Trophoblast cell (in vitro differentiated cells and primary cell): ENCODE data around the gene PSG6.
A peak's percentile ranks its signal among the peaks of the same experiment; 100 is the strongest.
"Not testable (repeated sequence)": the region's sequence is repeated elsewhere in the genome, so short reads cannot be mapped to it uniquely, and the experiment has no call there.

Experiments used
- DNase-seq, 2 donors: peaks; one replicate each; pipeline ENCODE4 v3.0.0-alpha.2; 2016
- H2AFZ ChIP-seq: 2 replicates; pipeline ENCODE4 v1.6.1; 2013; ENCODE audit warnings: low read length, moderate library complexity, mild to moderate bottlenecking; ENCODE audit not compliant: insufficient read depth, poor library complexity
- H2AK5ac ChIP-seq: 2 replicates; pipeline ENCODE4 v1.6.1; 2013; ENCODE audit warnings: mild to moderate bottlenecking, low read length
- H2BK120ac ChIP-seq: 2 replicates; pipeline ENCODE4 v1.6.1; 2013; ENCODE audit warnings: low read length, mild to moderate bottlenecking, moderate library complexity; ENCODE audit not compliant: insufficient read depth, poor library complexity
- H2BK12ac ChIP-seq: 2 replicates; pipeline ENCODE4 v1.6.1; 2013; ENCODE audit warnings: mild to moderate bottlenecking, low read length, moderate library complexity
- H2BK5ac ChIP-seq: 2 replicates; pipeline ENCODE4 v1.6.1; 2013; ENCODE audit warnings: low read length, low read depth, moderate library complexity, mild to moderate bottlenecking; ENCODE audit not compliant: poor library complexity
- H3K14ac ChIP-seq: 2 replicates; pipeline ENCODE4 v1.6.1; 2013; ENCODE audit warnings: mild to moderate bottlenecking, low read length
- H3K18ac ChIP-seq: 2 replicates; pipeline ENCODE4 v1.6.1; 2013; ENCODE audit warnings: mild to moderate bottlenecking, low read length
- H3K23ac ChIP-seq: 2 replicates; pipeline ENCODE4 v1.6.1; 2013; ENCODE audit warnings: low read length
- H3K27ac ChIP-seq: 2 replicates; pipeline ENCODE4 v1.5.1; 2013; ENCODE audit warnings: low read depth, mild to moderate bottlenecking, inconsistent platforms, low read length, moderate library complexity
- H3K27me3 ChIP-seq: 2 replicates; pipeline ENCODE4 v1.6.1; 2013; ENCODE audit warnings: inconsistent platforms, mild to moderate bottlenecking, low read length, moderate library complexity; ENCODE audit not compliant: insufficient read depth
- H3K36me3 ChIP-seq, 2 experiments: 1 replicate in 1 of 2; 2 replicates in 1 of 2; pipeline ENCODE4 v1.6.1; 2013; ENCODE audit warnings: low read length in 2 of 2, mild to moderate bottlenecking in 2 of 2, moderate library complexity in 1 of 2; ENCODE audit not compliant: insufficient read depth in 2 of 2, control insufficient read depth in 1 of 2
- H3K4ac ChIP-seq: 2 replicates; pipeline ENCODE4 v1.6.1; 2013; ENCODE audit warnings: low read depth, mild to moderate bottlenecking, low read length, moderate library complexity
- H3K4me1 ChIP-seq, 2 experiments: 1 replicate in 1 of 2; 2 replicates in 1 of 2; pipeline ENCODE4 v1.6.1; 2013; ENCODE audit warnings: low read length in 2 of 2, mild to moderate bottlenecking in 2 of 2, moderate library complexity in 1 of 2; ENCODE audit not compliant: insufficient read depth in 2 of 2, control insufficient read depth in 1 of 2
- H3K4me2 ChIP-seq: 2 replicates; pipeline ENCODE4 v1.6.1; 2013; ENCODE audit warnings: inconsistent platforms, mild to moderate bottlenecking, low read length, moderate library complexity
- H3K4me3 ChIP-seq: 2 replicates; pipeline ENCODE4 v1.5.1; 2013; ENCODE audit warnings: mild to moderate bottlenecking, low read depth, low read length, inconsistent platforms
- H3K79me1 ChIP-seq: one replicate; pipeline ENCODE4 v1.6.1; 2013; ENCODE audit warnings: low read length
- H3K79me2 ChIP-seq: 2 replicates; pipeline ENCODE4 v1.6.1; 2013; ENCODE audit warnings: low read length, mild to moderate bottlenecking; ENCODE audit not compliant: control insufficient read depth, insufficient read depth, poor library complexity
- H3K9ac ChIP-seq: 2 replicates; pipeline ENCODE4 v1.6.1; 2013; ENCODE audit warnings: mild to moderate bottlenecking, low read length
- H3K9me3 ChIP-seq: 2 replicates; pipeline ENCODE4 v1.6.1; 2013; ENCODE audit warnings: low read depth, mild to moderate bottlenecking, control low read depth, inconsistent platforms, low read length; ENCODE audit not compliant: insufficient read depth
- H4K12ac ChIP-seq: 2 replicates; pipeline ENCODE4 v1.6.1; 2013; ENCODE audit warnings: low read depth, mild to moderate bottlenecking, low read length, moderate library complexity
- H4K8ac ChIP-seq: 2 replicates; pipeline ENCODE4 v1.6.1; 2013; ENCODE audit warnings: low read depth, mild to moderate bottlenecking, low read length, moderate library complexity
- H4K91ac ChIP-seq: one replicate; pipeline ENCODE4 v1.6.1; 2013; ENCODE audit warnings: low read depth, mild to moderate bottlenecking, low read length, moderate library complexity
- WGBS: extraction: QIAGEN DNeasy Blood & Tissue Kit; methylation state at CpG from one replicate; pipeline ENCODE4 v1.1.7; 2013; ENCODE audit warnings: missing lambda C conversion rate; ENCODE audit not compliant: insufficient read length, insufficient coverage; ENCODE audit errors: extremely low coverage; 5-methylcytosine and 5-hydroxymethylcytosine counted together

PSG6 gene

DNA sequence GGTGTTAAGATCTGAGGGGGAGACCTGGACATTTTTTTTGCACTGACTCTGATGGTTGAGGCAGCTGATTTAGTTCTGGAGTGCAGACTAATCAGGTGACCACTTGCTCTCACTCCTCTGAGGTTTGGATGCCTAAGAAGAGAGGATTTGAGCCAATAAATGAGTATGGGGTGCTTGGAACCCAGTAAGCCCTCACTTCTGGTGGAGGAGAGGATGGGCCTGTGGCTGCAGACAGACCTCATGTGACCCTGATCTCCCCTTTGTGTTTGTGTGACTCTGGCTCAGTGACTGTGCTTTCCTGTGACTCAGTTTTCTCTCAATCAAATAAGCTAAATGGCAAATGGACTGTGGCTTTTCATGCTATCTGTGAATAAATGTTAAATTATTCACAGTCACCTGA lies 16.5 kb upstream of the PSG6 start:
- H3K36me3 ChIP-seq, H3K27me3 ChIP-seq, H2BK5ac ChIP-seq: not testable (repeated sequence)

DNA sequence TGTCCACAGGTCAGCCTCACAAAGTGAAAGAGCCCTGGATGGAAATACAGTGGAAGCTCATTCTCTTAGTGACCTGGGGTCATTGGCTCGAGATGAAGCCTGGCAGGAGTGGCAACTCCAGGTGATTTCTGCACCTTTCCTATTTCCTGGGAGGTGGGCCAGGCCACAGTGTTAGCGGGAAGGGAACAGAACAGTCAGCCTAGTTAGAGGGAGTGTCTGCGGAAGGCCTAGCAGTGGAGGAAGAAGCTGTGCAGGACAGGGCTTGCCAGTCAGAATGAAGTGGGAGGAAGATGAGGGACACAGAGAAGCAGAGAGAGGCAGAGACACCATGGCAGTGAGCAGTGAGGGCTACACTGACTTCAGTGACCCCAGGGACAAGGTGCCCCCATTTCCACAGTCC lies 15.7 kb upstream of the PSG6 start:
- H3K23ac ChIP-seq, H3K18ac ChIP-seq, H3K9ac ChIP-seq, H2AFZ ChIP-seq, H2AK5ac ChIP-seq, H3K79me2 ChIP-seq, H3K4me1 ChIP-seq, H3K4me3 ChIP-seq, H3K27ac ChIP-seq, H2BK12ac ChIP-seq, H3K4ac ChIP-seq, H4K12ac ChIP-seq, H4K91ac ChIP-seq, H3K79me1 ChIP-seq, H3K4me2 ChIP-seq, DNase-seq, H4K8ac ChIP-seq, H3K14ac ChIP-seq, H3K36me3 ChIP-seq, H2BK5ac ChIP-seq, H3K27me3 ChIP-seq, H2BK120ac ChIP-seq: not testable (repeated sequence)
- no CpG with 5 or more reads among the region's 3 CpGs for WGBS
- H3K9me3 ChIP-seq = peaks cover 41% of the 10 kb centered on the region

More for the DNA sequence above, 16.5 kb upstream of the PSG6 start:
- H3K27ac ChIP-seq, H3K4ac ChIP-seq, H2BK12ac ChIP-seq, H3K4me1 ChIP-seq, H2AFZ ChIP-seq, H3K23ac ChIP-seq, H2AK5ac ChIP-seq, H3K79me1 ChIP-seq, H3K14ac ChIP-seq, DNase-seq, H3K4me3 ChIP-seq, H2BK120ac ChIP-seq, H4K91ac ChIP-seq, H3K79me2 ChIP-seq, H4K12ac ChIP-seq, H4K8ac ChIP-seq, H3K9ac ChIP-seq, H3K18ac ChIP-seq, H3K4me2 ChIP-seq: not testable (repeated sequence)
- H3K9me3 ChIP-seq = peaks cover 43% of the 10 kb centered on the region

DNA sequence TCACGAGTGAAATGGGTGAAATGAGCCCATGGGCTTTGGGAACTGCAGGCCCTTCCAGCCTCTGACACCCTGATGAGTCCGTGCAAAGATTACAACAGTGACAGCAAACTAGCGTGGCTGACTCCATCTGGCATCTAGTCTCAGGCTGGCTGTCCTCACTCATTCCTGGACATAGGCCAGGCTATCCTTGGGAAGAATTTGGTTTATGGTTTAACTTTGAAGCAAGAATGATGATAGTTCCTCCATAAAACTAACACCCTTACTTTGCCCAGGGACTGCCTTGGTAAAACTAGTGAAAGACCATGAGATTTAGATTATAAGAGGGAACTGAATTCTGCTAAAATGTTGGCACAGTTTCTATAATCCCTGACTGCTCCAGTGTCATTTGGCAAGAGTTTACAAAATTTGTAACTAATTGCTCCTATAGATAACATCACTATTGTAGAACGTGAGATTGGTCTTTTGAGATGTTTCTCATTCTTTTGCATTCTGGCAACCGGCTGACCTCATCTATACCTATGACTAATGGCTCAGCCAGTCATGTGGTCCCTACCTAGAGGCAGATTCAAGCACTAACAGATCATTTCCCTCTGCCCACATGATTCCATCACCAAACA lies 14.9 kb upstream of the PSG6 start:
- H4K91ac ChIP-seq, H3K18ac ChIP-seq, H3K27me3 ChIP-seq, H4K12ac ChIP-seq, H4K8ac ChIP-seq, H3K79me2 ChIP-seq, H2BK12ac ChIP-seq, H3K4me3 ChIP-seq, H3K23ac ChIP-seq, H3K4ac ChIP-seq, H3K14ac ChIP-seq, H2AK5ac ChIP-seq, H3K79me1 ChIP-seq, H2BK5ac ChIP-seq, H3K27ac ChIP-seq, H3K4me1 ChIP-seq, H2BK120ac ChIP-seq, H3K9ac ChIP-seq, H3K36me3 ChIP-seq, H2AFZ ChIP-seq, H3K4me2 ChIP-seq: not testable (repeated sequence)
- peak; percentile 77 for DNase-seq
- H3K9me3 ChIP-seq = peaks cover 33% of the 10 kb centered on the region
- WGBS = no CpG with 5 or more reads among the region's 5 CpGs

DNA sequence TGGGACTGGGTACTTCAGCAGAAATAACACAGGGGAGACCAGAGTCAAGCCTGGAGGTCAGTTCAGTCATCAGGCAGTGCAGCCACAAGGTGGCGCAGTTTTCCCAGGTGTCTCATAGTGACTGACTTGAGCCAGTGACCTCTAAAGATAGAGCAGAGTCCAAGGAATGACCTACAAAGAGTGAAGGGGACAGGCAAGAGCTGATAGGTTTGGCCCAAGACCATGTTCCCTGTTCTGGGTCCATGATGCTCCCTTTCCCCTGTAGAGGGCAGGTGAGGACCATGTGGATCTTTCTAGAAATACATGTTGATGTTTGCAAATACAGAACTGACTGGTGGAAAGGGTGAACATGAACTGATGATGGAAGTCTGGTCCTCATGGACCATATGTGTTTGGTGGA lies 12.5 kb upstream of the PSG6 start:
- H4K12ac ChIP-seq, H4K8ac ChIP-seq, H2BK5ac ChIP-seq, H2AFZ ChIP-seq, H3K4me3 ChIP-seq, H3K18ac ChIP-seq, H2BK120ac ChIP-seq, H3K4me2 ChIP-seq, H3K79me1 ChIP-seq, H4K91ac ChIP-seq, H3K36me3 ChIP-seq, H3K14ac ChIP-seq, H3K79me2 ChIP-seq, H3K23ac ChIP-seq, H3K4me1 ChIP-seq, H3K27me3 ChIP-seq, H3K9ac ChIP-seq, H2AK5ac ChIP-seq, H3K4ac ChIP-seq, H3K27ac ChIP-seq, H2BK12ac ChIP-seq: not testable (repeated sequence)
- no CpG with 5 or more reads among the region's 1 CpG for WGBS
- peak in 1 of 2 donors; percentile 57 for DNase-seq
- H3K9me3 ChIP-seq = peaks cover 30% of the 10 kb centered on the region
